Activated T-helper 2 cell treated with anti-CD3 and anti-CD28 coated beads, Interferon-gamma antibody, Interleukin-2, Interleukin-4, amounts not matched to agents 10 μg/mL and 5 μg/mL and 100 μg/mL, durations not matched to agents 14 hours and 24 hours and 36 hours (primary cell): Measurements from ENCODE around the gene VPS37B. TPM values are rescaled to one million over a fixed set of nuclear protein-coding genes. Genes with fewer than 3 reads are reported as not detected.
A peak's percentile ranks its signal among the peaks of the same experiment; 100 is the strongest.

Experiments
- DNase-seq: peaks from one replicate; pipeline ENCODE4 v3.0.0; 2021; ENCODE audit warnings: low spot score
- H3K27ac Mint-ChIP-seq: one replicate; pipeline ENCODE4 v1.8.0; 2021; ENCODE audit warnings: mixed read lengths
- H3K27me3 Mint-ChIP-seq: one replicate; pipeline ENCODE4 v1.8.0; 2021; ENCODE audit warnings: low read depth, mixed read lengths
- H3K36me3 Mint-ChIP-seq: one replicate; pipeline ENCODE4 v1.8.0; 2021; ENCODE audit warnings: low read depth, mixed read lengths
- H3K4me1 Mint-ChIP-seq: one replicate; pipeline ENCODE4 v1.8.0; 2021; ENCODE audit warnings: low read depth, mixed read lengths
- H3K4me3 Mint-ChIP-seq: one replicate; pipeline ENCODE4 v1.8.0; 2021; ENCODE audit warnings: low read depth, mild to moderate bottlenecking, moderate library complexity, mixed read lengths
- H3K9me3 Mint-ChIP-seq: one replicate; pipeline ENCODE4 v1.8.0; 2021; ENCODE audit warnings: mixed read lengths
- intact Hi-C: fragments of 100-400 bp; cut with micrococcal nuclease; formaldehyde crosslinking; loops from one replicate; pipeline ENCODE4 v1.15.1; 2023
- total RNA-seq: library from RNA; stranded (reverse); gene quantifications from 2 replicates; pipeline ENCODE4 v1.2.3, GENCODE V29; 2022

VPS37B gene
- total RNA-seq, 1 donor from 2014 or later: 11.7 TPM

GRCh38 chr12:122872815-122873361 is 23.0 kb downstream of the VPS37B start:
- no peaks in the 10 kb centered on the region for H3K9me3 Mint-ChIP-seq
- intact Hi-C loops: loop anchor here (1.0 kb wide), 1 partner anchor 25 kb away; no protein-coding TSS in a partner anchor
- H3K4me1 Mint-ChIP-seq: peaks cover 52% of the 10 kb centered on the region
- no peak overlapping the region for H3K27ac Mint-ChIP-seq
- DNase-seq: no peak
- H3K4me3 Mint-ChIP-seq: no peak overlapping the region
- peaks cover 20% of the 10 kb centered on the region for H3K27me3 Mint-ChIP-seq
- H3K36me3 Mint-ChIP-seq: peaks cover 42% of the 10 kb centered on the region

GRCh38 chr12:122871851-122872780 is 23.8 kb downstream of the VPS37B start:
- H3K36me3 Mint-ChIP-seq: peaks cover 38% of the 10 kb centered on the region
- peak overlapping the region; percentile 59 for H3K4me3 Mint-ChIP-seq
- H3K9me3 Mint-ChIP-seq: no peaks in the 10 kb centered on the region
- peak overlapping the region; percentile 69 for H3K27ac Mint-ChIP-seq
- H3K27me3 Mint-ChIP-seq: peaks cover 16% of the 10 kb centered on the region
- no peak for DNase-seq
- H3K4me1 Mint-ChIP-seq: peaks cover 49% of the 10 kb centered on the region
- intact Hi-C loops: loop anchor here (1.0 kb wide), 2 partner anchors 26 to 75 kb away; no protein-coding TSS in a partner anchor

- Mint-ChIP-seq H3K27me3 (peaks cover 13% of the 10 kb centered on the region), H3K4me1 (peaks cover 45% of the 10 kb centered on the region), H3K4me3 (peak overlapping the region; percentile 59), H3K9me3 (no peaks in the 10 kb centered on the region), H3K27ac (no peak overlapping the region), H3K36me3 (peaks cover 47% of the 10 kb centered on the region)
- DNase-seq: no peak
- intact Hi-C loops: loop anchor here (1.0 kb wide), 1 partner anchor 76 kb away; no protein-coding TSS in a partner anchor
Measured at GRCh38 chr12:122870867-122871664, 24.9 kb downstream of the VPS37B start.

- Mint-ChIP-seq H3K9me3 (no peaks in the 10 kb centered on the region), H3K27ac (no peak overlapping the region), H3K27me3 (peaks cover 13% of the 10 kb centered on the region), H3K4me1 (peaks cover 37% of the 10 kb centered on the region), H3K36me3 (peaks cover 51% of the 10 kb centered on the region), H3K4me3 (no peak overlapping the region)
- DNase-seq: no peak
- intact Hi-C loops: no loop called here
Measured at GRCh38 chr12:122870163-122870842, 25.6 kb downstream of the VPS37B start.

GRCh38 chr12:122869207-122869973 is 26.5 kb downstream of the VPS37B start:
- DNase-seq: no peak
- H3K27me3 Mint-ChIP-seq: peaks cover 13% of the 10 kb centered on the region
- no peak overlapping the region for H3K27ac Mint-ChIP-seq
- H3K4me1 Mint-ChIP-seq: peaks cover 34% of the 10 kb centered on the region
- H3K9me3 Mint-ChIP-seq: no peaks in the 10 kb centered on the region
- no peak overlapping the region for H3K4me3 Mint-ChIP-seq
- H3K36me3 Mint-ChIP-seq: peaks cover 55% of the 10 kb centered on the region
- intact Hi-C loops: no loop called here

DNA sequence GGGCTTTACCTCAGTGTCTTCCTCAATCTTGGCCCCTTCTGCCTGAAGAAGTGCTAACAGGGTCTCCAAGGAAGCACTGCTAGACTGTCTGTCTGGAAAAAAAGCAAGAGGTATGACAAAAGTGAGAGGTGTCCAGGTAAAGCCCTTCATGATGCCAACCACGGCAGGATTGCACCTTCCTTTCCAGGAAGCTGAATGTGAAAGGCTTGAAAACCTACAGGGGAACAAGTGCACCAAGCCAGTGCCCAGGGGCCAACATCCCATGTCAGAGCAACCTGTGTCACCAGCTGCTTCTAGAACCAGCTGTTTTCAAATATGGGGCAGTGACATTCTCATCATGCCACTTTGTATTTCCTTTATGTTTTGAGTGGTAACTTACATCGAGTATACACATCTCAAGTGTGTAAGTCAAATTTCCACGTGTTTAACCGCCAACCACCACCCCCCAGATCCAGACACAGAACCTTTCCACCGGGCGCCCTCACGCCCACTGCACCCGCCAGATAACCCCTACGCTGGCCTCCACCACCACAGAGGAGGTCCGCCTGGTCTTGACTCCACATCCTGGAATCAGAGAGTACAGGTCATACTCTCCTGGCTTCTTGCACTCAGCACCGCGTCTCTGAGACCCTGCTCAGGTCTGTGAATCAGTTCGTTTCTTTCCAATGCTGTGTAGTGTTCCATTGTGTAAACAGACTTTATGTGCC is 27.3 kb downstream of the VPS37B start:
- H3K27me3 Mint-ChIP-seq: peaks cover 7% of the 10 kb centered on the region
- intact Hi-C loops: no loop called here
- peaks cover 52% of the 10 kb centered on the region for H3K36me3 Mint-ChIP-seq

DNA sequence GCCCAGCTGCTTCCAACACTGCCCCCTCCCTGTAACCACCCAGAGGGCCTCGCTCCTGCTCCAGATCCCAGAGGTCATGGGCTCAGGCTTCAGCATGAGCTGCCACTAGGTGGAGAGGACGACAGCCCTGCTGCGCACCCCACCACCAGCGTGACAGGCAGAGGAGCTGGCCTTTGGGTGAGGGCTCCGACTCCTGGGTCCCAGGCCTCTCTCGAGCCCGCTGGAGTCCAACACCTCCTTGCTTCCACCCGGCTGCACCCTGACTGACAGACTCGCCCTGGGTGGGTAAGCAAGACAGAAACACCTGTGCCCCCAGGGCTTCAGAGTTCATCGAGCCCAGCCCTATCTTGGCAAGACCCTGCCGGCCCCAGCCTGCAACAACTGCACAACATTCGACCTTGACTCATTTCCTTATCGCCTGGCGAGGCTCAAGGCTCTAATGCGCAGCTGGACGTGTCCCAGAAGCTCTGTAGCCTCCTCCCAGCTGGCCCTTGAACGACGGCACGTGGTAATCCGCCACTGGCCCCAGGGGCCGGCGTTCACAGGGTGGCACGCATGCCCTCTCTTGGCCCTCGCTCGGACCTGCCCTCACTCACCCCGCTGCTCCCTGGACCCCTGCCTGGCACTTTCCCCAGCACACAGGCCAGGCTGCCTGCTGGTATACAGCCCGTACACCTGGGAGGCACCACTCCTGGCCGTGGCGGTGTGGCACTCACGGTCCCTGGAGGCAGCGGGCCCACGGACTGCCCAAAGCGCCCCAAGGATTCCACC is 28.0 kb downstream of the VPS37B start:
- no peaks in the 10 kb centered on the region for H3K9me3 Mint-ChIP-seq
- peaks cover 19% of the 10 kb centered on the region for H3K4me1 Mint-ChIP-seq
- no peak for DNase-seq
- no peak overlapping the region for H3K27ac Mint-ChIP-seq
- H3K4me3 Mint-ChIP-seq: no peak overlapping the region
- intact Hi-C loops: no loop called here
- peaks cover 46% of the 10 kb centered on the region for H3K36me3 Mint-ChIP-seq
- H3K27me3 Mint-ChIP-seq: peaks cover 4% of the 10 kb centered on the region

More for the DNA sequence above, 27.3 kb downstream of the VPS37B start:
- Mint-ChIP-seq H3K9me3 (no peaks in the 10 kb centered on the region), H3K4me1 (peaks cover 26% of the 10 kb centered on the region), H3K4me3 (no peak overlapping the region), H3K27ac (no peak overlapping the region)
- DNase-seq: no peak

DNA sequence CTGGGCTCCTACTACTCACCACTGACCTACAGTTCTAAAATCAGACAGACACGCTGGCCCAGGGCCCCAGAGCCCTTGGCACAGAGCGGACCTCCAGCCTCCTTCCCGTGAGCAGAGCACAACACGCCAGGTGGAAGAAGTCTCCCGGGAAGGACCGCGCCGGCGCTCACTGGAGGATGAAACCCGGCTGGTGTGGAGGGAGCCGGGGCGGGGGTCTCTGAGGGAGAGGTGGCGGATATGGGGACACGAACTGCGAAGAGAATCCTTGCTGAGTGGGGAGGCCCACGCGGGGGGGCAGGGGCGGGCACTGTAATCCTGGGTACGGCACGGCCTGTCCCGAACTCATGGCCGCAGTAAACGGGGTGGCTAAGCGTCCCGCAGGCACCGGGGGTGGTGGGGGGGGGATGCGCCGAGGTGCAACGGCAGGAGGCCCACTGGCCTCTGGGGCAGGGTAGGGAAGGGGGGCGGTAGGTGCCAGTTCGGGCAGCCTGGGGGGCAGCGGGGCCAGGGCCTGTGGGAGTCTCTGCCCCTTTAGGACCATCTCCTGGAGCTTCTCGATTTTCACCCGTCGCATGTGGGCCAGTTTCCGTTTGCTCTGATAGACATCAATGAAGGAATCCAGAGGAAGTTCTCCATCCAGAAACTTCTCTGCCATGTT is 28.8 kb downstream of the VPS37B start:
- DNase-seq: no peak
- Mint-ChIP-seq H3K36me3 (peaks cover 44% of the 10 kb centered on the region), H3K27me3 (peaks cover 2% of the 10 kb centered on the region), H3K9me3 (no peaks in the 10 kb centered on the region), H3K4me1 (peaks cover 12% of the 10 kb centered on the region), H3K27ac (no peak overlapping the region), H3K4me3 (no peak overlapping the region)
- intact Hi-C loops: no loop called here

DNA sequence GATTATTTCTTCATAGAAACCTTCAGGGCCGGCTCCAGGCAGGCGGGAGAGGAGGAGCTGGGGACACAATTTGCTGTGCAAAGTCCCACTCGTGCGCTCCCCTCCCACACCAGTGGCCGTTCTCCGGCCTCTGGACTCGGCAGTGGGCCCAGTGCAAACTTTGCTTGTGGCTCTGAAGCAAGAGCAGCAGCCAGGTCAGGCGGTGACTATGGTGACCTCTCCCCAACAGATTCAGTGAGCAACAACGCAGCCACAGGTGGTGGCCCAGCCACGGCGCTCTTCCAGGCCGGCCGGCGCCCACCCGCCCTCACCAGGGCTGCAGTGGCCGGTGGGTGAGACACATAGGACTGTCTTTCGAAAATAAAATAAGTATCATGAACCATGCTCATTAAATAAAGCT is 29.5 kb downstream of the VPS37B start:
- Mint-ChIP-seq H3K4me3 (no peak overlapping the region), H3K27me3 (peaks cover 2% of the 10 kb centered on the region), H3K36me3 (peaks cover 44% of the 10 kb centered on the region), H3K27ac (no peak overlapping the region), H3K4me1 (peaks cover 6% of the 10 kb centered on the region), H3K9me3 (no peaks in the 10 kb centered on the region)
- intact Hi-C loops: no loop called here
- DNase-seq: no peak

- Mint-ChIP-seq H3K9me3 (no peaks in the 10 kb centered on the region), H3K27me3 (peaks cover 2% of the 10 kb centered on the region), H3K36me3 (peaks cover 40% of the 10 kb centered on the region), H3K4me3 (no peak overlapping the region), H3K4me1 (peaks cover 2% of the 10 kb centered on the region), H3K27ac (no peak overlapping the region)
- intact Hi-C loops: no loop called here
- DNase-seq: no peak
Measured at GRCh38 chr12:122865268-122866231, 30.4 kb downstream of the VPS37B start.
